Panc1 (cell line): Measurements from ENCODE around the gene TRIM8. TPM values are rescaled to one million over a fixed set of nuclear protein-coding genes. Genes with fewer than 3 reads are reported as not detected.
A peak's percentile ranks its signal among the peaks of the same experiment; 100 is the strongest.

Experiments used
- ATAC-seq: fragments of 200-7000 bp; cut with Tn5 transposase; 2 replicates; pipeline ENCODE4 v1.9.1; 2020; ENCODE audit warnings: mild to moderate bottlenecking, moderate library complexity
- BruUV-seq: library from RNA; stranded (reverse); fragments of 400-500 nt; replicated peaks from 2 replicates; lab custom pipeline; 2021; lab: Mats Ljungman, UMichigan
- CTCF ChIA-PET: fragments of 300-600 bp; sonication (Branson Sonifier 250); formaldehyde crosslinking; loops from one replicate; lab custom pipeline; 2022; ENCODE audit warnings: antibody characterized with exemption; lab: Charles Lee
- POLR2A ChIA-PET: fragments of 300-600 bp; sonication (Branson Sonifier 250); formaldehyde crosslinking; loops from one replicate; lab custom pipeline; 2022; ENCODE audit warnings: antibody characterized with exemption; lab: Charles Lee
- DNase-seq: peaks from one replicate; pipeline ENCODE4 v3.0.0-alpha.2; 2010; ENCODE audit warnings: low read depth, low spot score
- H3K27ac ChIP-seq: 2 replicates; pipeline ENCODE4 v1.5.1; 2011; ENCODE audit warnings: mild to moderate bottlenecking, low read length, inconsistent platforms
- H3K27me3 ChIP-seq: fragments of 200-500 bp; sonication (Bioruptor generic); 2 replicates; pipeline ENCODE4 v1.6.0; 2014; ENCODE audit warnings: low read length, inconsistent platforms; ENCODE audit not compliant: control insufficient read depth, insufficient read depth
- H3K36me3 ChIP-seq: fragments of 200-500 bp; sonication (Bioruptor generic); 2 replicates; pipeline ENCODE4 v1.5.1; 2014; ENCODE audit warnings: inconsistent platforms, mild to moderate bottlenecking, low read length, moderate library complexity; ENCODE audit not compliant: control insufficient read depth, insufficient read depth
- H3K4me1 ChIP-seq: 2 replicates; pipeline ENCODE4 v1.5.1; 2011; ENCODE audit warnings: inconsistent platforms, mild to moderate bottlenecking, low read length, moderate library complexity; ENCODE audit not compliant: control insufficient read depth, insufficient read depth
- H3K4me3 ChIP-seq, 2 experiments: 2 replicates each; pipeline ENCODE4 v1.5.1; 2011 to 2012; ENCODE audit warnings: low read depth in 2 of 2, low read length in 2 of 2, mild to moderate bottlenecking in 2 of 2, inconsistent platforms in 1 of 2, moderate library complexity in 1 of 2
- H3K9me3 ChIP-seq: fragments of 200-500 bp; sonication (Bioruptor generic); 2 replicates; pipeline ENCODE4 v1.5.1; 2014; ENCODE audit warnings: low read depth, mild to moderate bottlenecking, inconsistent platforms, low read length, moderate library complexity; ENCODE audit not compliant: control insufficient read depth, insufficient read depth
- POLR2AphosphoS5 ChIP-seq: IDR thresholded peaks from 2 replicates; pipeline ENCODE4 v1.6.1; 2012; ENCODE audit warnings: mild to moderate bottlenecking, low read depth, low read length, moderate library complexity
- SIN3A ChIP-seq: IDR thresholded peaks from 2 replicates; pipeline ENCODE4 v1.6.1; 2012; ENCODE audit warnings: low read depth, mild to moderate bottlenecking, low read length, moderate library complexity, borderline replicate concordance; ENCODE audit not compliant: insufficient read depth
- TCF7L2 ChIP-seq: IDR thresholded peaks from 2 replicates; pipeline ENCODE4 v1.6.1; 2011; ENCODE audit warnings: mild to moderate bottlenecking, low read depth, low read length, inconsistent platforms
- in situ Hi-C: cut with HindIII; loops from 2 replicates; pipeline ENCODE4 v1.10.0; 2016; ENCODE audit warnings: low sequenced_read_pairs, low pct_unique_long_range_greater_than_20kb
- intact Hi-C: fragments of 100-400 bp; cut with micrococcal nuclease; formaldehyde crosslinking; loops from one replicate; pipeline ENCODE4 v1.10.0; 2022; ENCODE audit not compliant: unreplicated experiment
- total RNA-seq: library from RNA; stranded (reverse); gene quantifications from one replicate; pipeline ENCODE4 v1.2.1, GENCODE V29; 2021; ENCODE audit not compliant: unreplicated experiment
- TF ChIP-seq, protein P1 (sequence below), 2 experiments: IDR thresholded peaks; 2 replicates each; pipeline ENCODE4 v1.6.1; 2011 to 2012; ENCODE audit warnings: low read depth in 2 of 2, control low read depth in 1 of 2, low read length in 1 of 2, mild to moderate bottlenecking in 1 of 2, moderate library complexity in 1 of 2; ENCODE audit not compliant: insufficient read depth in 1 of 2
- TF ChIP-seq, protein P2 (sequence below): fragments of 450-650 bp; IDR thresholded peaks from 2 replicates; pipeline ENCODE4 v1.5.1; 2017; ENCODE audit warnings: mild to moderate bottlenecking

Gene TRIM8
- total RNA-seq, 1 experiment from 2014 or later, result 54.4 TPM

DNA sequence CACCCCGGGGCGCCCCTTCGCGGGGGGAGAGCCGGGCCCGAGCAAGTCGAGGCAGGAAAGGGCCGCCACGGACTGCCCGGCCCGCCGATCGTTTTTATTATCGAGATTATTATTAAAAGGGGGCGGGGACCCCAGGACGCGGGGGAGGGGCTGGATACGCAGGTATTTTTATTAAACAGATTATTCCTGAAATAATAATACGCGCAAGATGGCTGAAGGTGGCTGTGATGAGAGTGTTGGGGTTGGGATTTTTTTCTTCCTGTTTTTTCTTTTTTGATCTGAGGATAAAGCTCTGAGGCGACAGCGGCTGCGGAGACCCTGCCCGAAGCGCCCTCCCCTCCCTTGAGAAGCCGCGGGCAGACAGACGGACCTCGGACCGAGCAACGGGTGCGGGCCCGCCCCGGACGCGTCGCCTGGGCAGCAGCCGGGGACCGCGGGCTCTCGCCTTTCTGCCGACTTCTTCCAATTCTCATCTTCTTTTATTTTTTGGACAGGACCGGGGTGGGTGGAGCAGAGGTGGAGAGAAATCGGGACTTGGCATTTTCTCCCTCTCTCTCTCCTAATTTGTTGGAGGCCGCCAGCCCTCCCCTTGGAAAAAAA lies 1.4 kb upstream of the TRIM8 start:
- H3K4me3 ChIP-seq, result peak overlapping the region; percentile 69 to 86
- 0 out of 2 replicates have a peak, but pooled peaks have one; percentile 36 for TF ChIP-seq SIN3A
- TF ChIP-seq, protein P1, sequence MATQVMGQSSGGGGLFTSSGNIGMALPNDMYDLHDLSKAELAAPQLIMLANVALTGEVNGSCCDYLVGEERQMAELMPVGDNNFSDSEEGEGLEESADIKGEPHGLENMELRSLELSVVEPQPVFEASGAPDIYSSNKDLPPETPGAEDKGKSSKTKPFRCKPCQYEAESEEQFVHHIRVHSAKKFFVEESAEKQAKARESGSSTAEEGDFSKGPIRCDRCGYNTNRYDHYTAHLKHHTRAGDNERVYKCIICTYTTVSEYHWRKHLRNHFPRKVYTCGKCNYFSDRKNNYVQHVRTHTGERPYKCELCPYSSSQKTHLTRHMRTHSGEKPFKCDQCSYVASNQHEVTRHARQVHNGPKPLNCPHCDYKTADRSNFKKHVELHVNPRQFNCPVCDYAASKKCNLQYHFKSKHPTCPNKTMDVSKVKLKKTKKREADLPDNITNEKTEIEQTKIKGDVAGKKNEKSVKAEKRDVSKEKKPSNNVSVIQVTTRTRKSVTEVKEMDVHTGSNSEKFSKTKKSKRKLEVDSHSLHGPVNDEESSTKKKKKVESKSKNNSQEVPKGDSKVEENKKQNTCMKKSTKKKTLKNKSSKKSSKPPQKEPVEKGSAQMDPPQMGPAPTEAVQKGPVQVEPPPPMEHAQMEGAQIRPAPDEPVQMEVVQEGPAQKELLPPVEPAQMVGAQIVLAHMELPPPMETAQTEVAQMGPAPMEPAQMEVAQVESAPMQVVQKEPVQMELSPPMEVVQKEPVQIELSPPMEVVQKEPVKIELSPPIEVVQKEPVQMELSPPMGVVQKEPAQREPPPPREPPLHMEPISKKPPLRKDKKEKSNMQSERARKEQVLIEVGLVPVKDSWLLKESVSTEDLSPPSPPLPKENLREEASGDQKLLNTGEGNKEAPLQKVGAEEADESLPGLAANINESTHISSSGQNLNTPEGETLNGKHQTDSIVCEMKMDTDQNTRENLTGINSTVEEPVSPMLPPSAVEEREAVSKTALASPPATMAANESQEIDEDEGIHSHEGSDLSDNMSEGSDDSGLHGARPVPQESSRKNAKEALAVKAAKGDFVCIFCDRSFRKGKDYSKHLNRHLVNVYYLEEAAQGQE (IDR thresholded peaks at IDR 0.05; ENCODE audit: insufficient read depth in 1 of 2, low read depth in 2 of 2, low read length in 1 of 2), result no peak
- in situ Hi-C loops (no loop called here), intact Hi-C loops (loop anchor here (5.0 kb wide), 1 partner anchor 141 kb away; the partner anchor contains the start of genes ACTR1A and SUFU)
- no peaks in the 10 kb centered on the region for H3K9me3 ChIP-seq
- peaks cover 28% of the 10 kb centered on the region for H3K4me1 ChIP-seq
- CTCF ChIA-PET, result no interaction called here
- H3K27me3 ChIP-seq, result no peaks in the 10 kb centered on the region
- H3K36me3 ChIP-seq, result peaks cover 9% of the 10 kb centered on the region; the same call in 1 of the 2 replicates
- peak overlapping the region; percentile 94 for H3K27ac ChIP-seq
- ATAC-seq, result no peak
- POLR2A ChIA-PET, result no interaction called here
- no TSS peak for BruUV-seq
- no peak for DNase-seq

DNA sequence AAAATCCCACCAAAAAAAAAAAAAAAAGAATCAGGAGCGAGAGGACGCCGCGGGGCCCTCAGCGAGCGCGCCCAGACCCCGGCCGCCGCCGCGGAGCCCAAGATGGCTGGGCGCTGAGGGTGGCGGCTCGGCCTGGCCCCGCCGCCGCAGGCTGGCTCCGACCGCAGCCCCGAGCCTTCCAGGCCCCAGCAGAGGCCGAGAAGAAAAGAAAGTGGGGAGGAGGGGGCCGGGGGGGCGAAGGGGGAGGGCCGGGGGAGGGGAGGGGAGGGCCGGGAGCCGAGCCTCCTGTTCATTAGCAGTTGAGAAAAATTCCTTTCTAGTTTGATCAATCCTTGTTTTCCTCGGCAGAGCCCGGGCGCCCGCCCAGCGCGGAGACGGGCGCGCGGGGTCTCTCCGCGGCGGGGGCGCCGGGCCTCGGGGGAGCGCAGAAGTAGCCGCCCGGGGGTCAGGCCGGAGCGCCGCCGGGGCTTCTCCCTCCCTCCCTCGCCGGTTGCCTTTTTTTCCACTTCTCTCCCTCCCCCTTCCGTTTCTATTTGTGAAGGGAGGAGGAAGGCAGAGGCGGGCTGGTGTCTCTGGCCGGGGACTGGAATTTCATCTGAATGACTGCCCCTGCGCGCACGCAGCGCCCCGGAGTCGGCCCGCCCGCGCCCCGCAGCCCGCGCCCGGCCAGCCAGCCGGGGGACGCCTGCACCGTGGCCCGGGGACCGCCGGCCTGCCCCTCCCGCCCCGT lies 778 bp upstream of the TRIM8 start:
- no TSS peak for BruUV-seq
- Histone ChIP-seq H3K4me1 (peaks cover 28% of the 10 kb centered on the region), H3K36me3 (peaks cover 9% of the 10 kb centered on the region; the same call in 1 of the 2 replicates), H3K9me3 (no peaks in the 10 kb centered on the region), H3K27me3 (no peaks in the 10 kb centered on the region), H3K4me3 (peak overlapping the region; percentile 69 to 86), H3K27ac (peak overlapping the region; percentile 94)
- no peak for TF ChIP-seq TCF7L2
- no peak for TF ChIP-seq SIN3A
- TF ChIP-seq, protein P2, sequence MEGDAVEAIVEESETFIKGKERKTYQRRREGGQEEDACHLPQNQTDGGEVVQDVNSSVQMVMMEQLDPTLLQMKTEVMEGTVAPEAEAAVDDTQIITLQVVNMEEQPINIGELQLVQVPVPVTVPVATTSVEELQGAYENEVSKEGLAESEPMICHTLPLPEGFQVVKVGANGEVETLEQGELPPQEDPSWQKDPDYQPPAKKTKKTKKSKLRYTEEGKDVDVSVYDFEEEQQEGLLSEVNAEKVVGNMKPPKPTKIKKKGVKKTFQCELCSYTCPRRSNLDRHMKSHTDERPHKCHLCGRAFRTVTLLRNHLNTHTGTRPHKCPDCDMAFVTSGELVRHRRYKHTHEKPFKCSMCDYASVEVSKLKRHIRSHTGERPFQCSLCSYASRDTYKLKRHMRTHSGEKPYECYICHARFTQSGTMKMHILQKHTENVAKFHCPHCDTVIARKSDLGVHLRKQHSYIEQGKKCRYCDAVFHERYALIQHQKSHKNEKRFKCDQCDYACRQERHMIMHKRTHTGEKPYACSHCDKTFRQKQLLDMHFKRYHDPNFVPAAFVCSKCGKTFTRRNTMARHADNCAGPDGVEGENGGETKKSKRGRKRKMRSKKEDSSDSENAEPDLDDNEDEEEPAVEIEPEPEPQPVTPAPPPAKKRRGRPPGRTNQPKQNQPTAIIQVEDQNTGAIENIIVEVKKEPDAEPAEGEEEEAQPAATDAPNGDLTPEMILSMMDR, result no peak
- TF ChIP-seq POLR2AphosphoS5, result peak; percentile 34; the same call in 1 of the 2 replicates
- TF ChIP-seq, protein P1 (IDR thresholded peaks at IDR 0.05; ENCODE audit: insufficient read depth in 1 of 2, low read depth in 2 of 2, low read length in 1 of 2), result no peak
- ChIA-PET CTCF (interaction anchor here (1.3 kb wide), 1 partner anchor 36 kb away, joined by 6 read pairs; no protein-coding TSS in a partner anchor), POLR2A (no interaction called here)
- intact Hi-C loops, result loop anchor here (5.0 kb wide), 1 partner anchor 141 kb away; the partner anchor contains the start of genes ACTR1A and SUFU
- ATAC-seq, result peak; percentile 28
- no peak for DNase-seq
- in situ Hi-C loops, result no loop called here
